ENCODE data around the gene LRRC8B.

LRRC8B gene

GRCh38 chr1:89576013-89576412 lies 51.4 kb downstream of the LRRC8B start:
- TF ChIP-seq EZH2phosphoT487 (IDR thresholded peaks at IDR 0.05; ENCODE audit: borderline replicate concordance) (no peak), CTCF (conservative IDR thresholded peaks at IDR 0.05; ENCODE audit: low read length) (no peak)
- no peaks in the 10 kb centered on the region for H3K9me3 ChIP-seq (ENCODE audit: insufficient read depth, low read depth, low read length)
- no peak overlapping the region for H3K9ac ChIP-seq (ENCODE audit: low read depth, low read length, poor library complexity, severe bottlenecking)
- no peaks in the 10 kb centered on the region for H4K20me1 ChIP-seq (ENCODE audit: insufficient read depth, low read length, poor library complexity, severe bottlenecking)
- peaks cover 50% of the 10 kb centered on the region; the same call in 1 of the 2 replicates for H3K36me3 ChIP-seq (ENCODE audit: insufficient read depth, low read length)
- H3F3A ChIP-seq (ENCODE audit: low read depth) = no peaks in the 10 kb centered on the region
- no peaks in the 10 kb centered on the region for H3K4me1 ChIP-seq (ENCODE audit: insufficient read depth, low read length, poor library complexity, severe bottlenecking)
- H3K27me3 ChIP-seq (ENCODE audit: insufficient read depth, low read length, poor library complexity, severe bottlenecking) = no peaks in the 10 kb centered on the region
- H2AFZ ChIP-seq (ENCODE audit: low read length) = no peak overlapping the region
- H3K4me2 ChIP-seq (ENCODE audit: low read depth, low read length, poor library complexity, severe bottlenecking) = no peak overlapping the region
- no peak overlapping the region for H3K4me3 ChIP-seq (ENCODE audit: low read length, poor library complexity, severe bottlenecking)
- H3K79me2 ChIP-seq (ENCODE audit: insufficient read depth, low read length) = peaks cover 8% of the 10 kb centered on the region; the same call in 1 of the 2 replicates
- H3K9me2 ChIP-seq (replicated peaks; ENCODE audit: low read depth, low read length) = no peaks in the 10 kb centered on the region

DNA sequence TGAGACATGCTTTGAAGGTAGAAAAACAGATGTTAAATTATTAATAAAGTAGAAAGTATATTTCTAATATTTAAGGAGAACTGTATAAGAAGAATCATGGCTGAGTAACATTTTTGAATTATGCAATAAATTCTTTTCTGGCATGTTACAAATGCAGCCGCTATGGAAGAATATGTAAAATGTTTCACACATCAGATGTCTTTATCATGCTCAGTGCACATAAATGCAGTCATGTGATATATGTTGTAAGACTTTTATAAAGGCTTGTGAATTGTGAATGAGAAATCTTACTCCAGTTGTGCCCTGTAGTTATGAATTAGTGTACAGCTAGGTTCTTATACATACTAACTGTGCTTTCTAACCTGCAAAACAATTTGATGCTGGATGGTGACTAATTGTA lies 53.5 kb downstream of the LRRC8B start:
- Histone ChIP-seq H3K36me3 (ENCODE audit: insufficient read depth, low read length) (peaks cover 62% of the 10 kb centered on the region; the same call in 1 of the 2 replicates), H3K79me2 (ENCODE audit: insufficient read depth, low read length) (no peaks in the 10 kb centered on the region), H3K4me2 (ENCODE audit: low read depth, low read length, poor library complexity, severe bottlenecking) (no peak overlapping the region), H4K20me1 (ENCODE audit: insufficient read depth, low read length, poor library complexity, severe bottlenecking) (no peaks in the 10 kb centered on the region), H3K9me3 (ENCODE audit: insufficient read depth, low read depth, low read length) (no peaks in the 10 kb centered on the region), H3K4me3 (ENCODE audit: low read length, poor library complexity, severe bottlenecking) (no peak overlapping the region), H3K27me3 (ENCODE audit: insufficient read depth, low read length, poor library complexity, severe bottlenecking) (no peaks in the 10 kb centered on the region), H3F3A (ENCODE audit: low read depth) (no peaks in the 10 kb centered on the region), H3K9me2 (replicated peaks; ENCODE audit: low read depth, low read length) (no peaks in the 10 kb centered on the region), H3K4me1 (ENCODE audit: insufficient read depth, low read length, poor library complexity, severe bottlenecking) (no peaks in the 10 kb centered on the region), H3K9ac (ENCODE audit: low read depth, low read length, poor library complexity, severe bottlenecking) (no peak overlapping the region), H2AFZ (ENCODE audit: low read length) (no peak overlapping the region)
- TF ChIP-seq EZH2phosphoT487 (IDR thresholded peaks at IDR 0.05; ENCODE audit: borderline replicate concordance) = no peak

DNA sequence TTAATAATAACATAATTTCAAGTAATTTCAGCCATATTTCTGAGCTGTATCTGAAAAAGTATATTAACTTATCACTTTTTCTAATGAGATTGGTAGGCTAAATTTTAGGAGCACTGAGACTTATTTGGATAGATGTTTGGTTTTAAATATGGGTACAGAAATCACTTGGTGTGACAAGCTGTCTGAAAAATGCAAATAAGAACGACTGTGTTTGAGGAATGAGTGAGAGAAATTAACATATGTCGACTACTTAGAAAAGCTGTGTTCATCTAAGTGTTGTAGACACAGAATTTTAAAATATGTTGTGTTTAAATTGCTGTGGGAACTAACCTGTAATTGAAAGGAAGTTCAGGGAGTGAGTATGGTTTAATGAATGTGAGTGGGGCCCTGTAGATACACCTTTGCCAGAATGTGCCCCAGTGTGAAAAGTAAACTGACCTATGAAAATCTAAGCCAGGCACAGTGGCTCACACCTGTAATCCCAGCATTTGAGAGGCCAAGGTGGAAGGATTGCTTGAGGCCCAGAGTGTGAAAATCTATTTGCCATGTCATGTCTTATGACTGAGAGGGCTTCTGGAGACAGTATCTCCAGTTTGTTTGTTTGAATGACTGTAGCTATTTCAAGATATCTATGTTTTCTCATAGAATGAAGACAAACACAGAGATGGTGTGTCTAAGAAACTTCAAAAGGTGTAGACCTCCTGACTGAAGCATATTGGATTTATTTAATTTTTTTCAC lies 54.5 kb downstream of the LRRC8B start:
- Histone ChIP-seq H3K79me2 (ENCODE audit: insufficient read depth, low read length) (no peaks in the 10 kb centered on the region), H4K20me1 (ENCODE audit: insufficient read depth, low read length, poor library complexity, severe bottlenecking) (no peaks in the 10 kb centered on the region), H3K4me3 (ENCODE audit: low read length, poor library complexity, severe bottlenecking) (no peak overlapping the region), H3K27me3 (ENCODE audit: insufficient read depth, low read length, poor library complexity, severe bottlenecking) (no peaks in the 10 kb centered on the region), H3F3A (ENCODE audit: low read depth) (no peaks in the 10 kb centered on the region), H3K36me3 (ENCODE audit: insufficient read depth, low read length) (peaks cover 71% of the 10 kb centered on the region; the same call in 1 of the 2 replicates), H3K9me3 (ENCODE audit: insufficient read depth, low read depth, low read length) (no peaks in the 10 kb centered on the region), H2AFZ (ENCODE audit: low read length) (no peak overlapping the region), H3K9me2 (replicated peaks; ENCODE audit: low read depth, low read length) (no peaks in the 10 kb centered on the region), H3K4me2 (ENCODE audit: low read depth, low read length, poor library complexity, severe bottlenecking) (no peak overlapping the region), H3K4me1 (ENCODE audit: insufficient read depth, low read length, poor library complexity, severe bottlenecking) (no peaks in the 10 kb centered on the region), H3K9ac (ENCODE audit: low read depth, low read length, poor library complexity, severe bottlenecking) (no peak overlapping the region)
- TF ChIP-seq CTCF (conservative IDR thresholded peaks at IDR 0.05; ENCODE audit: low read length) (no peak), EZH2phosphoT487 (IDR thresholded peaks at IDR 0.05; ENCODE audit: borderline replicate concordance) (no peak)

GRCh38 chr1:89580036-89580435 lies 55.4 kb downstream of the LRRC8B start:
- no peaks in the 10 kb centered on the region for H3K9me2 ChIP-seq (replicated peaks; ENCODE audit: low read depth, low read length)
- no peak overlapping the region for H3K4me3 ChIP-seq (ENCODE audit: low read length, poor library complexity, severe bottlenecking)
- peaks cover 69% of the 10 kb centered on the region; the same call in 1 of the 2 replicates for H3K36me3 ChIP-seq (ENCODE audit: insufficient read depth, low read length)
- H3K9ac ChIP-seq (ENCODE audit: low read depth, low read length, poor library complexity, severe bottlenecking) = no peak overlapping the region
- no peaks in the 10 kb centered on the region for H3K27me3 ChIP-seq (ENCODE audit: insufficient read depth, low read length, poor library complexity, severe bottlenecking)
- no peak overlapping the region for H3K4me2 ChIP-seq (ENCODE audit: low read depth, low read length, poor library complexity, severe bottlenecking)
- no peak for TF ChIP-seq CTCF (conservative IDR thresholded peaks at IDR 0.05; ENCODE audit: low read length)
- no peak for TF ChIP-seq EZH2phosphoT487 (IDR thresholded peaks at IDR 0.05; ENCODE audit: borderline replicate concordance)
- H3K4me1 ChIP-seq (ENCODE audit: insufficient read depth, low read length, poor library complexity, severe bottlenecking) = no peaks in the 10 kb centered on the region
- no peaks in the 10 kb centered on the region for H3K79me2 ChIP-seq (ENCODE audit: insufficient read depth, low read length)
- no peak overlapping the region for H2AFZ ChIP-seq (ENCODE audit: low read length)
- no peaks in the 10 kb centered on the region for H4K20me1 ChIP-seq (ENCODE audit: insufficient read depth, low read length, poor library complexity, severe bottlenecking)
- no peaks in the 10 kb centered on the region for H3F3A ChIP-seq (ENCODE audit: low read depth)
- H3K9me3 ChIP-seq (ENCODE audit: insufficient read depth, low read depth, low read length) = no peaks in the 10 kb centered on the region

Measured in Loucy (cell line).